HG03460 (cell line): Measurements from ENCODE around the gene MRPL37.

Experiments used
- ATAC-seq: cut with Tn5 transposase; IDR thresholded peaks from one replicate; pipeline ENCODE4 v1.9.1; 2021; ENCODE audit not compliant: unreplicated experiment

Gene MRPL37

DNA sequence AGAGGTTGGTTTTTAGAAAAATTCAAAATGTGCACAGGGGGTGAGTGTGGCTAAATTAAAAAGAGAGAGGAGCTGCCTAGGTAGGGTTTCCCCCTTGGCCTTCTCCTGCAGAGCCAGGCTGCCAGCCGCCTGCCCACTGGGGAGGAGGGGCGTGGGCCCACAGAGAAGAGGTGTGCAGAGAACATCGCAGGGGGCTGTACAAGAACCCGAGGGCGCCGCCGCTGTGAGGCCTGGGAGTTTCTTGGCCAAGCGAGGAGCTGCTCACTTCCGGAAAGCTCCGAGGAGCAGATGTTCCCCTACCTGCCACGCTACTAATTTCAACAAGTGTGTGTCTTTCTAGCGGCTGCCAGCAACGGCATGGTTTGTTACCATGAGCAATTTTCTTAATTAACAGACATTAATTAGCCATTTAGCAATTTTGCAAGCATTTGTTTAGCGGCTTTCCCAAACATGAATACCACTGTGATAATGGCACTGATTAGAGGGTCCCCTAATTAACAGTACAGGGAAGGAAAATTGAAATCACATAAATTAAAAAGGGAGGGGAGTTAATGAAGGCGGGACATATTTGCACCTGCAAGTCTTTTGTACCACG is 59.7 kb downstream of the MRPL37 start:
- no peak for ATAC-seq

- ATAC-seq: no peak
These were observed 60.8 kb downstream of the MRPL37 start for GRCh38 chr1:54260810-54261209.

DNA sequence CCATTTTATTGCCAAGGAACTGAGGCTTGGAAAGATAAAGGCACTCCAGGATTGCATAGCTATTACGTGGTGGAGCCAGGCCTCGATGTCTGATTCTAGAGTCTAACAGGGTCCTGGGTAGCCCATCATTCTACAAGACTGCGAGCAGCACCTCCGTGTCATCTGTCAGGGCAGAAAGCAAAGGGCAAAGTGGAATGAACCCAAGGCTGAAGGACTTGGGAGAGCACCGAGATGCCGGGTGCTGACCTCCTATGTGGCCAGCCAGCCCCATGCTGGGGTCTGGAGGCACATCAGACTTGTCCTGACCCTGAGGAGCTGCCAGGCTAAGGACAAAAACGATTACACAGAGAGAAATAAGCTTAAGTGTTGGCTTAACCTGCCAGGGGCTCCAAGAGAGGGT is 62.3 kb downstream of the MRPL37 start:
- ATAC-seq: no peak

- no peak for ATAC-seq
These were observed 63.7 kb downstream of the MRPL37 start for GRCh38 chr1:54263601-54264226.

- no peak for ATAC-seq
These were observed 65.2 kb downstream of the MRPL37 start for GRCh38 chr1:54265126-54265525.

DNA sequence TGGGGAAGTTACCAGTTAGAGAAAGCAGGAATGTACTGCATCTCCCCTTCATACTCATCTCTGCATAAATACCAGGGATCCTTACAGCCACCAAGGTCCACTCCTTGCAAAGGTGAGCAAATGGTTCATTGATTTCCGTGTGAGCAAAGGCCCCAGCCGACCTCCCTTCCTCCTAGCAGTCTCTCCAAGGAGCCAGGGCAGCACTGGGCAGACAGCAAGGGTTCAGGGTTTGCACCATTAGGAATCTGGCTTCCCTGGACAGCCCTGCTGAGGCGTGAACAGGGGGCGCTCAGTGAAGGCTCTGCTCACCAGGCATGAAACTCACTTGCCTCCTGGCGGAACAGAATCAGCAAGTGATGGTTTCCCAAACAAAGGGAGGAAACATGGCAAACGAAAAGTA is 65.7 kb downstream of the MRPL37 start:
- ATAC-seq: no peak

- ATAC-seq: no peak
These were observed 66.2 kb downstream of the MRPL37 start for GRCh38 chr1:54266195-54266594.

GRCh38 chr1:54266908-54267307 is 66.9 kb downstream of the MRPL37 start:
- no peak for ATAC-seq
